Astrocyte (in vitro differentiated cells and primary cell): ENCODE measurements around the gene SPIC. TPM values are rescaled to one million over a fixed set of nuclear protein-coding genes. Genes with fewer than 3 reads are reported as not detected.

Experiments used
- DNase-seq: peaks from one replicate; pipeline ENCODE4 v3.0.0-alpha.2; 2010; ENCODE audit warnings: low read depth
- FAIRE-seq: peaks from 2 replicates; lab custom pipeline; 2011; peaks lifted over from hg19 to GRCh38; lab: Jason Lieb, UNC
- H2AFZ ChIP-seq: 2 replicates; pipeline ENCODE4 v1.6.0; 2012; ENCODE audit warnings: low read depth, low read length, inconsistent platforms
- H3K27ac ChIP-seq: 2 replicates; pipeline ENCODE4 v1.5.1; 2011; ENCODE audit warnings: low read depth, low read length, inconsistent platforms
- H3K27me3 ChIP-seq: 2 replicates; pipeline ENCODE4 v1.6.0; 2011; ENCODE audit warnings: low read length, inconsistent platforms; ENCODE audit not compliant: insufficient read depth
- H3K36me3 ChIP-seq: 2 replicates; pipeline ENCODE4 v1.5.1; 2011; ENCODE audit warnings: low read length, inconsistent platforms; ENCODE audit not compliant: insufficient read depth
- H3K4me1 ChIP-seq: 2 replicates; pipeline ENCODE4 v1.5.1; 2011; ENCODE audit warnings: low read length, inconsistent platforms; ENCODE audit not compliant: insufficient read depth
- H3K4me2 ChIP-seq: 2 replicates; pipeline ENCODE4 v1.6.0; 2012; ENCODE audit warnings: low read length, inconsistent platforms
- H3K4me3 ChIP-seq: 2 replicates; pipeline ENCODE4 v1.5.1; 2011; ENCODE audit warnings: low read depth, mild to moderate bottlenecking, low read length, inconsistent platforms; ENCODE audit not compliant: insufficient read depth
- H3K79me2 ChIP-seq: 2 replicates; pipeline ENCODE4 v1.6.0; 2012; ENCODE audit warnings: mild to moderate bottlenecking, low read length, inconsistent platforms; ENCODE audit not compliant: insufficient read depth
- H3K9ac ChIP-seq: 2 replicates; pipeline ENCODE4 v1.6.0; 2012; ENCODE audit warnings: mild to moderate bottlenecking, low read length, inconsistent platforms
- H3K9me3 ChIP-seq: 2 replicates; pipeline ENCODE4 v1.5.1; 2012; ENCODE audit warnings: low read depth, mild to moderate bottlenecking, low read length, inconsistent platforms; ENCODE audit not compliant: insufficient read depth
- H4K20me1 ChIP-seq: 2 replicates; pipeline ENCODE4 v1.6.0; 2012; ENCODE audit warnings: low read length, inconsistent platforms; ENCODE audit not compliant: insufficient read depth
- H3K27ac Mint-ChIP-seq: one replicate; pipeline ENCODE4 v1.8.0; 2021; ENCODE audit warnings: mild to moderate bottlenecking, mixed read lengths; ENCODE audit not compliant: unreplicated experiment
- H3K27me3 Mint-ChIP-seq: one replicate; pipeline ENCODE4 v1.8.0; 2021; ENCODE audit warnings: low read depth, mixed read lengths; ENCODE audit not compliant: unreplicated experiment
- H3K36me3 Mint-ChIP-seq: one replicate; pipeline ENCODE4 v1.8.0; 2021; ENCODE audit warnings: low read depth, mixed read lengths; ENCODE audit not compliant: unreplicated experiment
- H3K4me1 Mint-ChIP-seq: one replicate; pipeline ENCODE4 v1.8.0; 2021; ENCODE audit warnings: low read depth, mixed read lengths; ENCODE audit not compliant: unreplicated experiment
- H3K4me3 Mint-ChIP-seq: one replicate; pipeline ENCODE4 v1.8.0; 2021; ENCODE audit warnings: mild to moderate bottlenecking, moderate library complexity, mixed read lengths; ENCODE audit not compliant: unreplicated experiment
- H3K9me3 Mint-ChIP-seq: one replicate; pipeline ENCODE4 v1.8.0; 2021; ENCODE audit warnings: mild to moderate bottlenecking, mixed read lengths; ENCODE audit not compliant: unreplicated experiment
- CTCF ChIP-seq: IDR thresholded peaks from 2 replicates; pipeline ENCODE4 v1.5.1; 2011; ENCODE audit warnings: low read depth, mild to moderate bottlenecking, inconsistent platforms, low read length, moderate library complexity; ENCODE audit not compliant: insufficient read depth
- EZH2 ChIP-seq: IDR thresholded peaks from 2 replicates; pipeline ENCODE4 v1.6.1; 2012; ENCODE audit warnings: mild to moderate bottlenecking, low read length, inconsistent platforms; ENCODE audit not compliant: insufficient read depth
- total RNA-seq: library from RNA; stranded (reverse); gene quantifications from 2 replicates; pipeline ENCODE4 v1.2.1, GENCODE V29; 2021

Gene SPIC
- total RNA-seq, 1 donor from 2014 or later: not detected

DNA sequence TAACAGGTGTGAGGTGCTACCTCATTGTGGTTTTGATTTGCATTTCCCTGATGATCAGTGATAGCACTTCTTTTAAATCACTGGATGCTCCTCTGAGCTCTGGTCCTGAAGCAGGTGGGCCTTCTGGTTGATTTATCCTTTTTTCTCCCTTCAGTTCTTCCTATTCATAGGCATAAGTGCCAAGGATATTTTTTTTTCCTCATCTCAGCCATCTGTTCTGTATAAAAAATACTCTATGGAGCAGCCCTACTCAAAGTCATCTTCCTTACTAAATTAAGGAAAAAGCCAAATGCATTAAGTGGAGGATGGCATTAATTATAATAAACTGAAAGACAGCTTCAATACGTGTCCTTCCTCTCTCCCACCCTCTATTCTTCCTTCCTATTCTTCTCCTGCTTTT, 18.4 kb downstream of the SPIC start:
- H3K27ac ChIP-seq: no peak overlapping the region
- H3K9me3 ChIP-seq: no peaks in the 10 kb centered on the region
- no peaks in the 10 kb centered on the region for H4K20me1 ChIP-seq
- no peak overlapping the region for H3K4me3 ChIP-seq
- H3K36me3 Mint-ChIP-seq: no peaks in the 10 kb centered on the region
- H3K79me2 ChIP-seq: no peaks in the 10 kb centered on the region
- no peaks in the 10 kb centered on the region for H3K4me1 Mint-ChIP-seq
- no peak overlapping the region for H3K4me3 Mint-ChIP-seq
- H3K36me3 ChIP-seq: no peaks in the 10 kb centered on the region
- no peak for FAIRE-seq
- H3K27ac Mint-ChIP-seq: no peak overlapping the region
- no peak for DNase-seq
- H3K27me3 Mint-ChIP-seq: no peaks in the 10 kb centered on the region
- no peak overlapping the region for H3K9ac ChIP-seq
- TF ChIP-seq EZH2 (no peak), CTCF (no peak)
- no peaks in the 10 kb centered on the region for H3K9me3 Mint-ChIP-seq
- H3K4me2 ChIP-seq: no peak overlapping the region
- H3K4me1 ChIP-seq: no peaks in the 10 kb centered on the region
- no peak overlapping the region for H2AFZ ChIP-seq
- no peaks in the 10 kb centered on the region for H3K27me3 ChIP-seq

- Mint-ChIP-seq H3K4me1 (no peaks in the 10 kb centered on the region), H3K4me3 (no peak overlapping the region), H3K36me3 (no peaks in the 10 kb centered on the region), H3K27me3 (peaks cover 3% of the 10 kb centered on the region), H3K27ac (no peak overlapping the region), H3K9me3 (no peaks in the 10 kb centered on the region)
- H4K20me1 ChIP-seq: no peaks in the 10 kb centered on the region
- no peak overlapping the region for H3K27ac ChIP-seq
- H3K36me3 ChIP-seq: no peaks in the 10 kb centered on the region
- H2AFZ ChIP-seq: no peak overlapping the region
- no peaks in the 10 kb centered on the region for H3K9me3 ChIP-seq
- no peak overlapping the region for H3K4me2 ChIP-seq
- no peaks in the 10 kb centered on the region for H3K4me1 ChIP-seq
- no peaks in the 10 kb centered on the region for H3K79me2 ChIP-seq
- FAIRE-seq: no peak
- TF ChIP-seq EZH2 (no peak), CTCF (no peak)
- no peak for DNase-seq
- H3K27me3 ChIP-seq: no peaks in the 10 kb centered on the region
- no peak overlapping the region for H3K4me3 ChIP-seq
- H3K9ac ChIP-seq: no peak overlapping the region
These were observed 23.1 kb downstream of the SPIC start for GRCh38 chr12:101498252-101498651.

DNA sequence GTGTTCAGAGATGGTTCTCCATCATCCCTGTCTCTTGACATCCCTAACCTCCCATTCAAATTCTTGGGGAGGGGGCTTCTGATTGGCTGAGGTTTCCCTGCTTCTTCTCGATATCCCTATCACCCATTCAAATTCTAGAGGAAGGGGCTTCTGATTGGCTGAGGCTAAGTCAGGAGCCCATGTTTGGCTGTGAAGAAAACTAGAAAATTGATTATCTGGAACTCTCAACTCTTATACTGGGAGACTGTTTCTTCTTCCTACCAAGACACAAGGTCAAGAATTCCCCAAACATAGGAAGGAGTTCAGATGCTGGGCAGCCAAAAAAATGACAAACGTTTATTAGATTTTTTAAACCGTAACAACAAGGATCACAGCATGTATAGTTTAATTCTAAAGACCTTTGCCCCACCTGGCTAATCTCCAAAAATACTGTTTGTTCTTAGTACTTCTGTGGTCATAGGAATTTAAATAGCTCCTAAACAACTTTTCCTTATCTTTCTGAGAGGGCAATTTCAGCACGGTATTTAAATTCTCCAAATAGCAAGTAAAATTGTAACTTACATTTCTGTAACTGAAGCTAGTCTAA, 26.4 kb downstream of the SPIC start:
- Histone ChIP-seq H3K9ac (no peak overlapping the region), H3K36me3 (no peaks in the 10 kb centered on the region), H3K4me2 (no peak overlapping the region), H3K4me3 (no peak overlapping the region), H3K27me3 (no peaks in the 10 kb centered on the region), H3K27ac (no peak overlapping the region), H3K79me2 (no peaks in the 10 kb centered on the region), H4K20me1 (no peaks in the 10 kb centered on the region), H2AFZ (no peak overlapping the region), H3K4me1 (no peaks in the 10 kb centered on the region), H3K9me3 (no peaks in the 10 kb centered on the region)
- TF ChIP-seq EZH2: no peak
- no peak for TF ChIP-seq CTCF
- Mint-ChIP-seq H3K4me3 (no peak overlapping the region), H3K36me3 (no peaks in the 10 kb centered on the region), H3K27me3 (peaks cover 3% of the 10 kb centered on the region), H3K9me3 (peaks cover 4% of the 10 kb centered on the region), H3K4me1 (no peaks in the 10 kb centered on the region), H3K27ac (no peak overlapping the region)
- FAIRE-seq: no peak
- no peak for DNase-seq
